Activated CD4-positive, CD25-positive, alpha-beta regulatory T cell (primary cell): ENCODE data around the gene PP2D1.
"Not testable (repeated sequence)": the region's sequence is repeated elsewhere in the genome, so short reads cannot be mapped to it uniquely, and the experiment has no call there.

Experiments
- DNase-seq, 4 experiments: peaks; one replicate each; lab custom pipeline; 2025; lab: John Stamatoyannopoulos, UW

The PP2D1 gene, protein sequence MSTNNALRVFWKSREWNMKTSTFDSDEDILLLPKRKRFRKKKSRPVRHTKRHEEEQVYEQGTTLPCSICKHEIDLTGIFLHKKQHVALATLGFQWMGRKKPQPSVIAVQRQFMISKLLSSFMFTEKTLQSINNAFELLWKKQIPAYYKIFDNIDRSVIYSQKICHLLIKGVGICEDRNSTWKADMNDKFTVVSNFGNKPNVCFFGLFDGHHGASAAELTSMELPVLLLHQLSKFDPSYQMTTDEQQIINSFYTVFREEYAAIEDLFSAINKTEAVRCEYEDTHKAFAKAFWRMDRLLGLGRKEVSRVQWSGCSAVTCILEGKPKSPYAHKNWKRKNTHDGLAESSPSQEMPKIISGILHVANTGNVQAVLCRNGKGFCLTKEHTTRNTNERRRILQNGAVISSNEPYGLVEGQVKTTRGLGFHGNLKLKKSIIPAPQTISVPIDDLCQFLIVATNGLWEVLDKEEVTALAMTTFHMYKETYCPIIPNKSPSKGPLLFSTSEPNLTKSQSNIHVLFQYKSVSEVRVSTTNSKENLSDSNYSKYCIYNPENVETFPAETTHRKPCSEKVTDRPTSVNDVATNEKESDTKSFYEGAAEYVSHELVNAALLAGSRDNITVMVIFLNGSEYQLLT

DNA sequence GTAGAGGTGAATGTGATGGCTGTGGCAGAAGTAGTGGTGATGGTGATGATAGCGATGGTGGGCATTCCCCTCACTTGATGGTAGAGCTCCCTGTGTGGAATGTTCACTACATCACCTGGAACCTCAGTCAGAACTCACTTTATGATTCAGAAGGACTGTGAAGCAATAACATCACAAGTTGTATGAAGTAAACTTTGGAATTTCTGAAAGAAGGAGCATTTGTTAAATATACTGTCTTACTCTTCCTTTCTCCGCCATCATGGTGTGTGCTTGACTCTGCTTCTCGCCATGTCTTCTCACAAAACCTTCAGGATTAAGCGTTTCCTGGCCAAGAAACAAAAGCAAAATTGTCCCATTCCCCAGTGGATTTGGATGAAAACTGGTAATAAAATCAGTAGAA, at the start of gene PP2D1:
PP2D1 (minus strand) TSS at position 101 of the 400 bp plus-strand sequence. CDS start 192 bp downstream, outside the sequence.
- no peak for DNase-seq

DNA sequence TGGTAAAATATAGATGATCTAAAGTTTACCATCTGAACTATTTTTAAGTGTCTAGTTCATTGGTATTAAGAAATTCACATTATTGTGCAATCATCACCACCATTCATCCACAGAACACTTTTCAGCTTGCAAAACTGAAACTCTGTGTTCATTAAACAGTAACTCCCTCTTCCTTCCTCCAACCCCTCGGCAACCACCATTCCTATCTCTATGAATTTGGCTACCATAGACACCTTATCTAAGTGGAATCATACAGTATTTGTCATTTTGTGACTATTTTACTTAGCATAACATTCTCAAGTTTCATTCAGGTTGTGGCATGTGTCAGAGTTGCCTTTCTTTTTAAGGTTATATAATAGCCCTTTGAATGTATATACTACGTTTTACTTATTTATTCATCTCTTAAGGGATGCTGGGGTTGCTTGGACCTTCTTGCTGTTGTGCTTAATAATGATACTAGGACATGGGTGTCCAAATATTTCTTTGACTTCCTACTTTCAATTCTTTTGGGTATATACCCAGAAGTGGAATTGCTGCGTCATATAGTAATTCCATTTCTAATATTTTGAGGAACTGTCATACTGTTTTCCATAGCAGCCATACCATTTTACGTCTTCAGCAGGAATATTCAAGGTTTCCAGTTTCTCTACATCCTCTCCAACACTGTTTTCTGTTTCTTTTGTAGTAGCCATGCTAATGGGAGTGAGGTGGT, 49.1 kb upstream of the PP2D1 start:
- no peak for DNase-seq

DNA sequence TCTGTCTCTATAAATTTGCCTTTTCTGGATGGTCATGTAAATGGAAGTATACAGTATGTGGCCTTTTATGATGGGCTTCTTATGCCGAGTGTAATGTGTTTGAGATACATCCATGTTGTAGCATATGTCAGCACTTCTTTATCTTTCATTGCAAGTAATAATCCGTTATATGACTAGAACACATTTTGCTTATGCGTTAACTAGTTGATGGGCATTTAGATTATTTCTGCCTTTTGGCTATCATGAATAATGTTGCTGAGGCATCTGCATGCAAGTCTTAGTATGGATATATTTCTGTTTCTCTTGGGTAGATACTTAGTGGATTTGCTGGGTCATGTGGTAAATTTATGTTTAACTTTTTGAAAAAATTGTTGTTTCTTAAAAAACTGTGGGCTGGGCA, 47.9 kb upstream of the PP2D1 start:
- DNase-seq, result no peak

DNA sequence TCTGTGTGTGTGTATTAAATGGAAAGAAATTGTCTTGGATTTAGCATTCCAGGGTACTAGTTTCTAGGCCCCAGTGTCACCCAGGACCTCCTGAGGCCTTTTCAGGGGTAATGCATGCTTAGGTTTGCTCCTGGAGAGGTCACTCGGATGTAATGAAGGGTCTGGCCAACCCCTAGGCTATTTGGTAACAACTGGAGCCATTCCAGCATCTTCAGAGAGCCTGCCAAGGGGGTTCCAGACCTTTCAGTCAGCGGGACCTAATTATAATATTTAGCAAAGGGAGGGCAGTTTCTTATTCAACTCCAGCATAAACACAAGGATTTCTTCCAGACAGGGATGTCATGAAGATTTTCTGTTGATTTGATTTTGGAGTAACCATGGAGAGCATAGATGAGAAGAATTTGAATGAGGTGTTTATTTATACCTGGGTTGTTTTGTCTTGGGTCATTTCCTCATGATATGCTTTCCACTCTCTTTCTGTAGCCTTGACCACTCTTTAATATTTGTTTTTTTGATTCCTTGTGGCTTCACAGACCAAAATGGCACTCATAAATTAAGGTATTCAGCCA, 45.6 kb upstream of the PP2D1 start:
- DNase-seq, result no peak

DNA sequence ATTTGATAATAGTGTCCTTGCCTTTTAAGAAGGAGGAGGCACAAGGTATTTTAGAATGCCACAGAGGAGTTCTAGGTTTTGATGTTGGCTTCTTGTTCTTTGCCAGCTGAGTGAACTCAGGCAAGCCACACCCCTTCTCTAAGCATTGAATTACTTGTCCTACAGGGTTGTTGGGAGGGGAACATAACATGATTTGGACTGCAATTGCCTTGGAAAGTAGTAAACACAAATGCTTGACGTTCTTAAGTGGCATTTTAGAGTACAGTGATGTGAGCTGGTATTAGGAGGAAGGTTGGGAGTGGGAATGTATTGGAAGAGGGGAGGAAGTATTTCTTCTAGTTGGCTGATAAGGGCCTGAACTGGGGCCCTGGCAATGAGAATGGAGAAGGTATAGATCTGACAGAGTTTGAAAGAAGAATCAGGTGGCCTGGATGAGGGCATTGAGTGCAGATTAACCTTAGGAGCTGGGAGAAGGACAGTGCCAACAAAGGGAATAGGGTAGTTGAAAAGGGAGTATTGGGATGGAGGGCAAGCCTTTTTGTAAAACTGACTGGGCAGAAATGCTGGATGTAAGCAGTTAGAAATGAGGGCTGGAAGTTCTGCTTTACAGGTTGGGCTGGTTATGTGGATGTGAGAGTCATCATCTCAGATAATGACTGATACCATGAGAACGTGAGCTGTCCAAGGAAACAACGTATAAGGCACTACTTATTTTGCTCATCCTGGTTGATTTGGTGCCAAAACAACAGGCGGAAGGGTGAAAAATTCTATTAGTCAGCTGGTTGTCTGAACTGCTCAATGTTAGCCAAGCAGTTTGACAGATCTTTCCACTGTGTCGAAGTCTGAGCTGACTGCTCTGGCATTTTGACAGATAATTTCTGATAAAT, 44.9 kb upstream of the PP2D1 start:
- no peak for DNase-seq

DNA sequence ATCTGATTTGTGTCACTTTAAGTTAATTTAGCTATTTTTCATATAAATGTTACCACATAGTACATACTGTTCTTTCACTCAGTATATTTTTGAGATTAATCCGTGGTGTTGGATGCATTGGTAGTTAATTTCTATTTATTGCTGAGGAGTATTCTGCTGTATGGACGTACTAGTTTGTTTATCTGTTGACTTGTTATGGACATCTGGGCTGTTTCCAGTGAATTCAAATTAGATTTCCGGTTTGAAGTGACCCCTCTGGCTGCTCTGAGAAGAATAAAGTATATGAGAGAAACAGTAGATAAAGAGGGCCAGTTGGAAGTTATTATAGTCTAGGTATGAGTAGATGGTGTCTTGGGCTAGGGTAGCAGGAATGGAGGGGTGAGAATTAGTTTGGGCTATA, 43.8 kb upstream of the PP2D1 start:
- no peak for DNase-seq

DNA sequence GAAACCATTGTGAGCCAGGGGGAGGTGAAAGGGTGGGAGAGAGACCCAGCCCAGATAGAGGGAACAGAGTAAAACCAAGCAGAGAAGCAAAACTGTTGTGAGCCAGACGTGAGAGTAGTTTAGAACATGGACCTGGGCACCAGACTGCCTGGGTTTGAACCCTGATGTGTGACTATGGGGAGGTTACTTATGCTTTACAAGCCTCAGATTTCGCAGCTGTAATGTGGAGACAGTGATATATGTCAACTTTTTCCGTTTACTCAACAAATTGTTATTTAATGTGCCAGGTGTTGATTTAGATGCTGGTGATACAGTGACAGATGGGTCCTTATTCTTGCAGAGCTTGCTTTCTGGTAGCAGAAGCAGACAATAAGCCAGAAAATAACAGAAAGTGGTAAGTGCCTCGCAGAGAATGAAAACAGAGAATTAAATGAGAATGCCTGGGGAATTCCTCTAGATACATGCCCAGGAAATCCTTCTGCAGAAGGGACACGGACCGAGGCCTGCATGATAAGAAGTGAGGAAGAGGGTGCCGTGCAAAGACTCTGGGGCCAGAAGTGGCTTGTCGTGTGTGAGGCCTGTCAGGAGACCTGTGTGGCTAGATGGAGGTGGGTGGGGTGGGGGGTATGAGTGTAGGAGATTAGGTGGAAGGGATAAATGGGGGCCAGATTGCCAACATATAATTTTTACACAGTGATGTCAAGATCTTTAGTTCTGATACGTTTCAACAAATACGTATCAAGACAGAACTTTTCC, 43.1 kb upstream of the PP2D1 start:
- DNase-seq, result no peak

DNA sequence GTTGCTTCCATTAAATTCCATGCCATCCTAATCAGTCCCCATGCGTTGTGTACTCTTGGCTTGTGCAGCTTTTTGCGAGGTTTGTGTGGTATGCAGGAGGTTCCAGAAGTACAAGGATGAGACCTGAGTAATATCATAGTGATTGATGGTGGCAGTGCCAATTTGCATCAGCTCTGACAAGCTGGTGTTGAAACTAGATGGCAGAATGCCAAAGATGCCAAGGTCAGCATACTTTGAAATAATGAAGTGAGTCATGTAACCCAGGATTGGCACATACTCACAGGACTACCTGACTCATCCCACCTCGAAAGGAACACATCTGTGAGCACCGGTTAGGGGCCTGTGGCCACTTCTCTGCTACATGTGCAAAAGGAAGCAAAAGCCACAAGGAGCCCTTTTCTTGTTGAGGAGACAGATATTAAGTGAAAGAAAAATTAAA, 42.5 kb upstream of the PP2D1 start:
- DNase-seq, result peak; percentile 18 to 45 (median 28)

DNA sequence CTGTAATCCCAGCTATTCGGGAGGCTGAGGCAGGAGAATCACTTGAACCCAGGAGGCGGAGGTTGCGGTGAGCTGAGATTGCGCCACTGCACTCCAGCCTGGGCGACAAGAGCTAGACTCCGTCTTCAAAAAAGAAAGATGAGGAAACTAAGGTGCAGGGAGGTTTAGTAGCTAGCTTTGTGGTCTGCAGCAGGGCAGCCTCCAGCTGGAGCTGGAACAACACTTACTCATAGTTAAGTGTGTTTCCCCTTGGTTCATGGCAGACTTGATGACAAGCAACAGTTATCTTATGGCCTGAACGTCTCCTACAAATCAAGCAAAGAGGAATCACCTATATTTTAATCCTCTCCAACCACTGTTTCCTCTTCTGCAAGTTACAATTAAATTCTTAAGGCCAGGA, 40.8 kb upstream of the PP2D1 start:
- no peak for DNase-seq

DNA sequence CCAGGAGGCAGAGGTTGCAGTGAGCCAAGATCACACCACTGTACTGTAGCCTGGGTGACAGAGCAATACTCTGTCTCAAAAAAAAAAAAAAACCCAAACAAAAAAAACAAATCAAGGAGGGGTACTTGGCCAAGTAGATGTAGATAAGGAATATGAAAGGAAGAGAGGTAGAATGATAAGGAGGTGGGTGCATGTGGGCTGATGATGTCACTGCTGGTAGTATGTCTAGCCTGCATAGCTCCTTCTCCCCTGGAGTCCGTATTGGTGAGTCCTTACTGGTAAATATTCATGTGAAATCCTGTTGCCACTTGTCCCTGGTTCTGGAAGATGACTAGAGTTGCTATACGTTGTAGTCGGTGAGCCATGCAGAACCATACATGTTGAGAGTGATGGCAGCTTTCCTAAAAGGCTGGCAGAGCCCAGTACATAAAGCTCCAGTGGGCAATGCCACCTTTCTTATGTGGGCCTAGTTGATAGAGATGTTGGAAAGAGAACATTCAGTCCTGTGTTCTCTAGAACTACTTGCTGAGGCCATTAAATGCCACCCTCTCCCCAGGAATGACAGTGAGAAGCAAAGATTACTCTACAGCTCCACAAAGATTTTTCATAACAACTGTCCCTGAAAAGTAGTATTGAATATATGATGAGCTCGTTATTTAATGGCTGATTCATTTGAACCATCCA, 39.2 kb upstream of the PP2D1 start:
- DNase-seq, result no peak

DNA sequence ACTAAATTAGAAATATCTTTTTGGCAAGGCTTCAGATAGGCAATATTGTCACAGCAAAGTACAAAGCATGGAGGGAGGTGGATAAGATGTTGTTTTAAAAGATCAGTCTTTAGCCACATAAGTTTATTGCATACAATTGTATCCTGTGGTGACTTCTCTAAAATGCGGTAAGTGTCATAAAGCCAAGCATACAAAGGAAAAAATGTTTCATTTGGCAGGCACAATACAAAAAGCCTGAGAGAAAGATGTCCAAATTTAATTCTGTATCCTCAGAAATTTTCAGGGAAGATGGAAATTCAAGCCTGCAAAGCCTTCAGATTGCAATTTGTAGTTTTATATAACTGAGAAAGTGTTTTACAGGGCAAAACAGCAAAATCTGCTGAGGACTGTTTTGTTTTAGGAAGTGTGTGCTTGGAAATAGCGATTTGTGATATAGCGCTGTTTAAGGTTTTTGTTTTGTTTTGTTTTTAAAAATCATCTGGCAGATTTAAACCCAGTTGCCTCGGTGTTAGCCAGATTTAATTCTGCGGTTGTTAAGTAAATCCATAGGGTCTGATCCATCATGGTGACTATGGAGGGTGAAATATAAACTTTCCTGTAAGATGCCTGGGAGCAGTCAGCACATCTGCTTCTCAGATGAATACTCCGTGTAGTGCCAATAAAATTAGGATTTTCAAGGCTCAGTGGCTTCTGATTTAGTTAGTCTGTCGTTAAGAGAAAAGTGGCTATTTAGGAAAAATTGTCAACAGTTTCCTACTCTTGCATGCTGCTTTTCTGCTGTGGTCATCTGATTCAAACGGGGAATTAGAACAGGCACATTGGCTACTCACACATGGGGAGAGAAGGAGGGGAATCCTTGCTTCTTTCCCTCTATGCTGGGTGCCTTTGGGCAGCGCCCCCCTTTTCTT, 36.2 kb upstream of the PP2D1 start:
- DNase-seq, result no peak

DNA sequence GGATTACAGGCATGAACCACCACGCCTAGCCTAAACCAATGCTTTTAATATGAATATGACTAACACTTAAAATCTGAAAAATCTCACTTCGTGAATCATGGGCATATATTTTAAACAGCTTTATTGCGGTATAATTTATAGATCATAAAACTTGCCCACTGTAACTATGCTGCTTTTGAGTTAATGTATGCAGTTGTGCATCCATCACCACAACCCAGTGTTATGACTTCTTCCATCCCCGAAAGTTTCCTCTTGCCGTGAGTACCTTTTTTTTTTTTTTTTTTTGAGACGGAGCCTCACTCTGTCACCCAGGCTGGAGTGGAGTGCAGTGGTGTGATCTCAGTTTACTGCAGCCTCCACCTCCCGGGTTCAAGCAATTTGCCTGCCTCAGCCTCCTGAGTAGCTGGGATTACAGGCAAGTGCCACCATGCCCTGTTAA, 35.3 kb upstream of the PP2D1 start:
- no peak for DNase-seq

DNA sequence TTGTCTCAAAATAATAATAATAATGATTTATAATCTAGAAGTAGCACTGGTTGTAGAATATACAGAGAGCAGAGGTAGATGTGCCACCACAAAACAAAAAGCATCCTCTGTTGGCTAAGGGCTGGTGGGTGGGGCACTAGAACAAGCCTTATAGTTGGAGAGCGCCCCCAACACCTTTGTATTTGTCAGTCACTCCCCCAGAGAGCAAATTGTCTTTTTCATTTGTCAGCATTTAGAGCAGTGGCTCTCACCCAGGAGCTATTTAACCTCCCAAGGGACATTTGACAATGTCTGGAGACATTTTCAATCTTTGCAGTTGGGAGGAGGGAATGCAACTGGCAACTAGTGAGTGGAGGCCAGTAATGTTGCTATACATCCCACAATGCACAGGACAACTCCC, 34.5 kb upstream of the PP2D1 start:
- DNase-seq, result no peak

DNA sequence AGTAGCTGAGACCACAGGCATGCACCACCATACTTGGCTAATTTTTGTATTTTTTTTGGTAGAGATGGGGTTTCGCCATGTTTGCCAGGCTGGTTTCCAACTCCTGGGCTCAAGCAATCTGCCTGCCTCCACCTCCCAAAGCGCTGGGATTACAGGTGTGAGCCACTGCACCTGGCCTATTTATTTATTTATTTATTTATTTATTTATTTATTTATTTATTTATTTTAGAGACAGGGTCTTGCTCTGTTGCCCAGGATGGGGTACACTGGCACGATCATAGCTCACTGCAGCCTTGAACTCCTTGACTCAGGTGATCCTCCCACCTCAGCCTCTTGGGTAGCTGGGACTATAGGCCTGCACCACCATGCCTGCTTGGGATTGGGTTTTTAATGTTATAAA, 33.1 kb upstream of the PP2D1 start:
- not testable (repeated sequence) for DNase-seq

DNA sequence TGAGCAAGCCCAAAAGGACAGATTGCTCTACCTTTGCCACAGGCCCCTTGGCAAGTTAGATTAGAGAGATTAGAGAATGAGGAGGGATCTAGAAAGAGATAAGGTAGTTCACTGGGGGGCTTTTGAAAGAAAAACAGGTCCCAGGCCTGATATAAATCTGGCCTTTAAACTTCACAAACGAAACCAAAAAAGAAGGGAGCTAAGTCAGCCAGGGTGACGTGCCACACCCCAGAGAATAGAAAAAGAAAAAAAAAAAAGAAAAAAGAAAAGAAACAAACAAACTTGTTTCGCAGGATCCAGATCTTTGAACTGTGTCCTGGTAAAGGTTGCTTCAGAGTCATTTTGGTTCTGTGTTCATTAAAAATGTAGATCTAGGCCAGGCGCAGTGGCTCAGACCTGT, 31.8 kb upstream of the PP2D1 start:
- DNase-seq, result no peak

DNA sequence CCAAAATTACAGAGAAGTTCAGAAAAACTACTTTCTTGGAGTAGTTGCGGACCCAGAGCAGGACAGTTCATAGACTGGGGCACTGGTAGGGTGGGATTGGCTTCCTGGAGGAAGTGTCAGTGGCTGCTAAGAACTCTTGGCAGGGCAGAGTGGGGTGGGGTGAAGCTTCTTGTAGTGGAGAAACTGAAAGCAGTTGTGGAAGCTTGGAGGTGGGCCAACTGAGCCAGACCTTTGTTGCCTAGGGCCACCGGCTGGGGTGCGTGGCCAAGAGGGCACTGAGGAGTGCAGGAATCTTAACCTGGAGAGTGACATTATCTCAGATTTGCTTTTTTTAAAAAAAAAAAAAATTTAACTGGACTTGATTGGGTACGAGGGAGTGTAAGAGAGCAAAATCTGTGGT, 31.3 kb upstream of the PP2D1 start:
- DNase-seq, result peak in 2 of 4 experiments; percentile 6 to 7

DNA sequence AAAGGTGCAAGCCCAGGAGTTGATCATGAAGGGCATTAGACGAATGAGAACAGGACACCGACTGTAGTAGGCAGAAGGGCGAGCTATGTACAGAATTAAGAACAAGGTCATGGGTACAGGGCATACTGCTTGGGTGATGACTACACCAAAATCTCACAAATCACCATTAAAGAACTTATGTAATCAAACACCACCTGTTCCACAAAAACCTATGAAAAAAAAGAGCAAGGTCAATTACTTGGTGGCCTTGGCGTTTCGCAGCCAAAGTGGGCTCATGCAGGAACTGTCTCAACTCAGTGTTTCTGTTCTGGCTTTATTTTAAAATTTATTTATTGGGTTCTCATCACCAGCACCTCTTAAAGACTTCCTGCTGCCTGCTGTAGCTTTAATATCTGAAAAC, 30.3 kb upstream of the PP2D1 start:
- no peak for DNase-seq

DNA sequence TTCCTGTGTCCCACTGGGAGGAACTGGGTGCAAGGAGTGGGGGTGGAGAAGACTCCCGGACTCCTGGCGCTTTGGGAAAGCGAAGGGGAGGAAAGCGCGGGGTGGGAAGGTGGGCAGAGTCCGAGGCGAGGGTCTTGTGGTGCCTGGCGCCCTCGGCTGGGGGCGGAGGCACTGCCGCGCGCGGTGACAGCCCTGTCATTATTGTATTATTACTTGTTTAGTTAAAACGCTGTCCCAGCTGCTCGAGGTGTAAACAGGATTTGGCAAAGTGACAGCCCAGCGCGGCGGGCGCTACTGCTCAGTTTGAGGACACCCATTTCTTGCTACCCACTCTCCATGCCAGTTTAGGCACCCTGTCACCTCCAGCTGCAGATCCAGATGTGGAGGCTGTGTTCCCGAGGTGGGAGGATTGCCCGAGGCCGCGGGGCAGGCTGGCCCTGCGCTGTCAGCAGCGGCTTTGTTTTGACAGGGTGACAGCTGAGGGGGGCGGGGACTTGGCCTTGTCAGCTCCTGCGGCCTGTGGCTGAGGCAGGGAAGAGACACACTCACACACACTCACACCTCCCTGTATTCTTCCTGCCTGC, 29.2 kb upstream of the PP2D1 start:
- peak; percentile 43 to 54 (median 48) for DNase-seq
